Measurements from ENCODE around the gene SUSD5.
"Not testable (repeated sequence)": the region's sequence is repeated elsewhere in the genome, so short reads cannot be mapped to it uniquely, and the experiment has no call there.

The SUSD5 gene

GRCh38 chr3:33187368-33187634 lies 31.3 kb downstream of the SUSD5 start:
- no peak for DNase-seq

- DNase-seq: no peak
These were observed 31.9 kb downstream of the SUSD5 start for GRCh38 chr3:33186524-33187367.

GRCh38 chr3:33184863-33185262 lies 33.7 kb downstream of the SUSD5 start:
- DNase-seq: no peak

- not testable (repeated sequence) for DNase-seq
These were observed 37.0 kb downstream of the SUSD5 start for GRCh38 chr3:33181641-33182040.

- no peak for DNase-seq
These were observed 37.4 kb downstream of the SUSD5 start for GRCh38 chr3:33181229-33181628.

- DNase-seq: no peak
These were observed 39.5 kb downstream of the SUSD5 start for GRCh38 chr3:33179132-33179531.

GRCh38 chr3:33174711-33175414 lies 43.7 kb downstream of the SUSD5 start:
- DNase-seq: no peak

- DNase-seq: no peak
These were observed 44.5 kb downstream of the SUSD5 start for GRCh38 chr3:33174095-33174494.

GRCh38 chr3:33173672-33174071 lies 44.9 kb downstream of the SUSD5 start:
- DNase-seq: no peak

- no peak for DNase-seq
These were observed 45.5 kb downstream of the SUSD5 start for GRCh38 chr3:33173103-33173502.

GRCh38 chr3:33171580-33171979 lies 47.0 kb downstream of the SUSD5 start:
- DNase-seq: no peak

GRCh38 chr3:33170531-33170930 lies 48.1 kb downstream of the SUSD5 start:
- DNase-seq: no peak

GRCh38 chr3:33167716-33168336 lies 50.8 kb downstream of the SUSD5 start:
- no peak for DNase-seq

- no peak for DNase-seq
These were observed 51.3 kb downstream of the SUSD5 start for GRCh38 chr3:33167284-33167683.

GRCh38 chr3:33166095-33166494 lies 52.5 kb downstream of the SUSD5 start:
- DNase-seq: no peak

- DNase-seq: no peak
These were observed 53.2 kb downstream of the SUSD5 start for GRCh38 chr3:33165372-33165771.

GRCh38 chr3:33162621-33163020 lies 56.0 kb downstream of the SUSD5 start:
- DNase-seq: not testable (repeated sequence)

GRCh38 chr3:33159981-33160380 lies 58.6 kb downstream of the SUSD5 start:
- no peak for DNase-seq

- DNase-seq: no peak
These were observed 59.4 kb downstream of the SUSD5 start for GRCh38 chr3:33159234-33159633.

GRCh38 chr3:33155301-33155700 lies 63.3 kb downstream of the SUSD5 start:
- DNase-seq: no peak

GRCh38 chr3:33153782-33154181 lies 64.8 kb downstream of the SUSD5 start:
- DNase-seq: no peak

GRCh38 chr3:33152363-33153360 lies 65.9 kb downstream of the SUSD5 start:
- no peak for DNase-seq

GRCh38 chr3:33149342-33149741 lies 69.3 kb downstream of the SUSD5 start:
- DNase-seq: peak in 1 of 2 donors; percentile 13
